NCI-H2196 (cell line): ENCODE measurements around the gene C22orf39.
A peak's percentile ranks its signal among the peaks of the same experiment; 100 is the strongest.

Experiments
- DNase-seq: peaks from one replicate; lab custom pipeline; 2025; ENCODE audit not compliant: unreplicated experiment; lab: John Stamatoyannopoulos, UW

C22orf39 gene

DNA sequence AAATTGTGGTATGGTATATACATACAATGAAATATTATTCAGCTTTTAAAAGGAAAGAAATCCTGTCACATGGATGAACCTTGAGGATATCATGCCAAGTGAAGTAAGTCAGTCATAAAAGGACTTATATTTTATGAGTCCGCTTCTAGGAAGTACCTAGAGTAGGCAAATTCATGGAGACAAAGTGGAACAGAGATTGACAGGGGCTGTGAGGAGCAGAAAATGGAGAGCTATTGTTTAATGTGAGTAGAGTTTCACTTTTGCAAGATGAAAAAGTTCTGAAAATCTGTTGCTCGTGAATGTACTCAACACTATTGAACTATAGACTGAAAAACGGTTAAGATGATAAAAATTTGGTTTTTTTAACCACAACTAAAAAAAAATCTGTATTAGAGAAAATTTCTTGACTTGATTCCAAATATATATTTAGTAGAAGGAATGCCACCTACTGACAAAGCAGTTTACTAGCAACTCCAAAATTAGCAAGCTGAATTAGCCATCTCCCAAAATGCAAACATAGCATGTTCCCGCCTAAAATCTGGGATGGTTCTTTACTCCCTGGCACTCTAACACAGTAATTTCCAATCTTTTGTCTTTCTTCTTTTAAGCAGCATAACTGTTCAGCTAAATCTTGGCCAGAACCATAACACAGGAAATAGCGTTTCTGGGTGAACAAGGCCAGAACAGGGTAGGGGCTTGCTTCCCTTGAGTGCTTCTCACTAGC is 30.0 kb upstream of the C22orf39 start:
- no peak for DNase-seq

DNA sequence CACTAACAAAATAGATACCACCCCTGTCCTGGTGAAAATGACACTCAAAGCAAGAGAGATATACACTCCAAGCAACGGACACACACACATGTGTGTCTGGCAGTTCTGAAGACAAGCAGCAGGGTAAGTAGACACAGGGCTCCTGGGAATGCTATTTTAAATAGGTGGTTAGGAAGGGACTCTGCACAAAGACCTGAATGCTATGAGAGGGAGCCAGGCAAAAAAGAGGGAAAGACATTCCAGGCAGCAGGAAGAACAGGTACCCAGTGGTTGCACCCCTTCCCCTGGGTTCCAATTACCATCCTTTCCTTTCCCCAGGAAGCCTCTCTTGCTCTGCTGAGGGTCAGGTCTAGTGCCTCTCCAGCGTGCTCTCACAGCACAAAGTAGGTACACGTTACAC is 28.5 kb upstream of the C22orf39 start:
- no peak for DNase-seq

DNA sequence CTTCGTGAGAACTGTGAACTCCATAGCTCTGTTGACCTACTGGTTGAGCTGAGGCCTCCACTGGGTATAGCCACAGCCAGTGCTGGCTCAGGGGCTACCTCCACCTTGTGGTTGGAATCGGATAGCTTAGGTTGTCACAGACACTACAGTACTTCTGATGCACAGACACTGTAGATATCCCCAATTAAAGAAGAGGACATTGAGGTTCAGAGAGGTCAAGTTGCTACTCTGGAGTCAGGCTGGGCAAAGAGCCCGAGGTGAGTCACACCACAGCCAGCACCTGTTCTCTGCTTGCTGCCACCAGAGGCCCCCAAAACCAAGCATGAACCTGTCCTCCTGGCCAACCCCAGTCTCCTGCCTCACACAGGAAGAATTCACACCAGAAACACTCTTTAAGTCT is 26.1 kb upstream of the C22orf39 start:
- DNase-seq: peak; percentile 18

DNA sequence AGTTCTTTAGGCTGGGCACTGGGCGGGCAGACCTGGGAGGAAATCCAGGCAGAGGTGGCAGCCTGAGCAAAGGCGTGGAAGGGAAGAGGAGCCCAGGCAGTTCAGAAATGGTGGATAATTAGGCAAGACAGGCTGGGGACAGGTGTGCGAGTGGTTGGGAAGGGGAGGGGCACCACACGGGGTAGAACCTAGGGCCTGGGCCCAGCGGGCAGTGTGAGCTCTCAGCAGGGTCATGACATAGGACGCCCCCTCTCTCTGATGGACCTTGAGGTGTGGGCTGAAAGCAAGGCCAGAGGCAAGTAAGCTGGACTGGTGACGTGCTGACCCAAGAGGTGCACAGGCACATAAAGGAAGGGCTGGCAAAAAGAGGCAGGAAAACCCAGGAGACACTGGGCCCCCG is 24.7 kb upstream of the C22orf39 start:
- no peak for DNase-seq

GRCh38 chr22:19471572-19471971 is 24.1 kb upstream of the C22orf39 start:
- no peak for DNase-seq

DNA sequence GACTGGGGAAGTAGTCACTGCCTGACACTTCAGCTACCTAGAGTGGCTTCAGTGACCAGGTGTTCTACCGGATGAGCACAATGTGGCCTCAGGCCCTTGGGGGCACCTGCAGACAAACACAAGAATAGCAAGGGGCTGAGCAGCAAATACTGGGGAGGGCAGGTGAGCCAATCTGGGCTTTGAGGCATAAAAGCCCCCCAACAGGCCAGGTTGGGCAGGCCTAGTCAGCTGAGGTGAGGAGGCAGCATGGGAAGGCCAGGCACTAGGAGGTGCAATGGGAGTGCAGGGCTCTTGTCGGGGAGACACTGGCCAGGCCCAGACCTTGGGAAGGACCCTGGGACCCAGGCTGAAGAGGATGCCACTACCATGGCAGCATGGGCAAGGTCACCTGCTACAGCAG is 22.5 kb upstream of the C22orf39 start:
- DNase-seq: no peak

GRCh38 chr22:19469421-19469820 is 21.9 kb upstream of the C22orf39 start:
- DNase-seq: no peak

DNA sequence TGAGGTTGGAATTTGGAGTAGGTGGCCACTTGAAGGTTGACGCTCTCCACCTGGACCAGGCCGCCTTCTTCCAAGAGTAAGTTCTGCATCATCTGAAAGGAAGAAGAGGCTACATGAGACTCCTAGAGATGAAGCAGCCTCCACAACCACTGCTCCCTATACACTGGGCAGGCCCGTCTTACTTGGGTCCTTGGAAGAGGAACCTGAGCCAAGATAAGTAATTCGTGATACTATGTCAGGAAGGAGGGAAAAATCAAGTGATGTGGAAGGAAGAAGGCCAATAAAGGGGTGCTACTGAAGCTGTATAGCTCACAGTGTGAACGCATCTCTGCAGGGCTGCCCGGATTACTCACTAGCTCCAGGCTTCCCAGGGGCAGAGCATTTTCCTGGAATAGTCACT is 20.4 kb upstream of the C22orf39 start:
- DNase-seq: no peak

DNA sequence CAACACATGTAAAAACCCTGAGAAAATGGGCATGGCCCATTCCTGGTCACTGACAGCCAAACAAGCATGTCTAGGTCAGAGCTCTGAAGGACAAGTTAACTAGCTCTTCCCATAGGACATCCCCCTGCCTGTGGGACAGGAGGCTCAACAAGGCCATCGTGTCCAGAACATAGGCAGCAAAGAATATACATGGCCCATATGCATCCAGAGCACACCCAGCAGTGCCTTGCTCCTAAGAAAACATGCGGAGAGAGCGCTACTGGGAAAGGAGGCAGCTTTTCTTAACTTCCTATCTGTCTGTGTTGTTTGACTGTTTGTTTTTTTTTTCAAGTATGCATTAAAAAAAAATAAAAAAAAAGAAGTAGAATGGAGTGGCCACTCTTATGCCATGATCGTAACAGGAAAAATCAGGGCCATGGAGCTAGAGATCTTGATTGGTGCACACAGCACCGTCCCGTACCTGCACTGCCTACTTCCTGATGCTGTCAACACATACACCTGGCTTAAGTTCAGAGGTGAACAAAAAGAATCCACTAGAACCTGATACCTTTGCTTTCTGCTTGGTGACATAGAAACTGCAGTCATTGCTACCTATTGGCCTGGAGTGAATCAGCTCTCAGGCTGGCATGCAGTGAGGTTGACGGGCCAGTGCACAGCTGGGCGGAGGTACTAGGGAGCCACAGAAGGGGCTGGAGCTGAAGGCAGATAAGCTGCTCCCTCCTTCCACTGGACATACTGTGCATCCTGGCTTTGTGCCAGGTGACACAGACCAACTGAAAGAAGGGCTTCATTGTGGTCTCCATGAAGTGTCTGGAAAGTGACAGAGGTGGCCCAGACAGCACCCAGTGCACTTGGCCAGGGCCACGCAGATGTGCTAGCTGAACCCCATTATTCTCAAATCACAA is 19.6 kb upstream of the C22orf39 start:
- no peak for DNase-seq

DNA sequence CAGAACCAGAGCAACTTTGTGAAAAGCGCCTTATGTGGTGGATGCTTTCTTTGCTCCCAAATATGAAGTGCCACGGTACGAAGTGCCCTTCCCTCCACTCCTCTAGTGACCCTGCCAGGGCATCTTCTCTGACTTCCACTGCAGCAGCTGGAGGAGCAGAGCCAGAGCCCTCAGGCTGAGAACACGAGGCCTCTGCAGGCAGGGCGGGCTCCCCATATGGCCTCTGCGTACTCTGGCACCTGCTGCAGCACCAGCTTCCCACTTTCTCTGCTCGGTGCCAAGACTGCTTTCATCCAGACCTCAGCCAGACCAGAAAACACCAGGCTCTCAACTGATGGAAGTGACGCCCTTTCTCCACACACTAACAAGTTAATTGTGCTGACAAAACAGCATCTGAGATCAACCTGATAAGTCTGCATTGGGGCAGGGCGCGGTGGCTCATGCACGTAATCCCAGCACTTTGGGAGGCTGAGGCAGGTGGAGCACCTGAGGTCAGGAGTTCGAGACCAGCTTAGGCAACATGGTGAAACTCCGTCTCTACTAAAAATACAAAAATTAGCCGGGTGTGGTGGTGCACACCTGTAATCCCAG is 18.7 kb upstream of the C22orf39 start:
- no peak for DNase-seq

- DNase-seq: no peak
These were observed 17.5 kb upstream of the C22orf39 start for GRCh38 chr22:19464975-19465374.

- DNase-seq: no peak
These were observed 17.0 kb upstream of the C22orf39 start for GRCh38 chr22:19464546-19464945.

- DNase-seq: no peak
These were observed 16.3 kb upstream of the C22orf39 start for GRCh38 chr22:19463491-19464469.

DNA sequence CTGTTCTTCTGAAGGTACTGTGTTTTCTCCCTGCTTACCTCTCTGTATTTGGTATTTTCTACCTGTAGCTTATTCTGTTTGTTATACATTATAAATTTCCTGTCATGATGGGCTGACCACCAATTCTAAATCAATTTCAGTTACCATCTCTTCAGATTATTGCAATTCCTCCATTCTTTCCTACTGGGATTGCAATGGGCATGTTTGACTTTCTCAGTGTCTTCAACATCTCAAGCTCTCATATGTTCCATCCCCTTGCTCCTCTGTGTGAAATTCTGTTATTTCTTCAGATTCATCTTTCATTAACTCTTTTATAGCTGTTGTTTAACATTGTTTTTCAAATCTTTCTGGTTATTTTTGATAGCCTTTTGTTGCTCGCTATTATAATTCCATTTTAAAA is 15.5 kb upstream of the C22orf39 start:
- no peak for DNase-seq

- no peak for DNase-seq
These were observed 14.0 kb upstream of the C22orf39 start for GRCh38 chr22:19461506-19461905.

DNA sequence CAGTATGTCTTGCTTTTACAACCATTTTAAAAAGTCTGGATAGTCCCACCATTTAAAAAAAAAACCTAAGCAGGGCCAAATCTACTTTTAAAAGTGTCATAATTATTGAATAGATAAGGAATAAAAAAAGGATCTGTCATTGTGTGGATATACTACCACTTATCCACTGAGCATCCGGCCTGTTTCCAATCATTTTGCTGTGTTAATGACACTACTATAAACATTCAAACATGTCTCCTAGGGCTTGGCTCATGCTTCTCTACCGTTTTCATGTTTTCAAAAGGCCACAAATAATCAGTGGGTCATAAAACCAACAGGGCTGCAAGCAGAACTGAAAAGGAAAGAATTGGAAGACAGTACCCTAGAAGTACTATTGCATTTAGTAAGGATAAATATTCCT is 12.5 kb upstream of the C22orf39 start:
- DNase-seq: no peak

DNA sequence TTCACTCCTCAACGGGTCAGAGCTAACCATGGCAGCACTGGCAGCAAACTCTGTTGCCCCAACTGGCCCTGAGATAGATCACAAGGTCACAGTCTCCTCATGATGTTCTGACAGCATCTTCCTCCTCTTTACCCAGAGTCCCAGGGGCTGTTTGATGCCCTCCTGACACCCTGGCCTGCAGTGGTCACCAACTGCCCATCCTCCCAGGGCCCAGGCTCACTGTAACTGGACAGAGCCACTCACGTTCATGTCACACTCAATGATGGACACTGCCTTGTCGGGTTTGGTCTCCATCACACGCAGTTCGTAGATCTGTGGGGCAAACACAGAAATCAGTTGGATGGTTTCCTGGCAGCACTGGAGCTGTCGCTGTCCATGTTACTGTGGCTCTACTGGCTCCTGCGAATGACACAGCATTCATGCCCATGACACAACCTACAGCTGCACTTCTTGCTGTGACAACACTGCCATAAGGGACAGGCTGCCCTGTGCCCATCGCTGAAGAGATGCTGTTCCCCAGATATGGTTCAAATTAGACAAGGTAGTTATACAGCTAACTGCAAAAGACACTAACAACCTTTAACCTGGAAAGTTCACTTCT is 10.4 kb upstream of the C22orf39 start:
- DNase-seq: no peak

DNA sequence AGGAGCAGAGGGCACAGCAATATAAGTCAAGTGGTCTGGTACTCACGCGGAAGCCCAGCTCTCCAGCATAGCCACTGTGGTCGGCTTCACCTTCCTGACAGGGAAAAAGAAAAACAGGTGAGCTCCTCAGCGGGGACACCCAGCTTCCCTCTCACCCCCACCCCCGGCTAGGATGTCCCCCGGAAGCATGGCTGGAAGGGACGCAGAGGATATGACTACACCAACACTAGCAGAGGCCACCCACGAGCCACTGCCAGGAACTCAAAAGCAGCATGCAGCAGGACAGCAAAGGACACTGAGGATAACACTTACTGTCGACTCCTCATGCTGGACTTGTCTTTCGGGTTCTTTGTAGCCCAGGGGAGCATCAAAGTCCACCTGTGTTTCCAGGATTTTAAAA is 9.0 kb upstream of the C22orf39 start:
- DNase-seq: no peak

DNA sequence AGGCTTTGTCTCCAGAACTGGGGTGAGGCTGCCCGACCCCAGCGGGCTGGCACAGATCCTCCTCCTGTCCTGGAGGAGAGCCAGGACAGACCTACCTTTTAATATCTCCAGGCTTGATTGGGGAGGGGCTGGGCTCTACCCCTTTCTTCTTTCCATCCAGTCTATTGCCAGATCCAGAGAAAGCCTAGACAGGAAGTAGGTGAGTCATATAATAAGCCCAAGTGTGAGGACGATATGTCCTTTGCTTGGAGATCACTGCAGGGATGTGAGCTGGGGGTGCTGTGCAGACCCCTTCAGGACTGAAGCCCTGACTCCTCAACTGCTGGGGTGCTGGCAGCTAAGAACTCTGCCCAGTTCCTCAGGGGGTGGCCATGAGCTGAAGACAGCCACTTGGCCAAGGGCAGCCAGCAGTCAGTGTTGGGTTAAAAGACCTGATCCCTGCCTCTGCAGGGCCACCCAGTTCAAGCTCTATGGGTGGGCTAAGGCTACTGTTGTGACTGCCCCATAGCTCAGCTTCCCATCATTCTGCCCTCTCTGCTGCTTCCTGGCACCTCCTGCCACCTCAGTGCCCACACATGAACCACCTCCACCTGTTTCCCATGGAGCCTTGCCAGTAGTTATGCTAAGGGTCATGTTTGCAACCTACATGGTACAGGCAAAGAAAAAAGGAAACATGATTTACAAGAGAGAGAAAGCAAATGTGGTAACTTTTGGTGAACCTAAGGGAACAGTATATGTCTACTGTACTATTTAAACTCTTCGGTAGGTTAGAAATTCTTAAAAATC is 8.3 kb upstream of the C22orf39 start:
- DNase-seq: no peak

DNA sequence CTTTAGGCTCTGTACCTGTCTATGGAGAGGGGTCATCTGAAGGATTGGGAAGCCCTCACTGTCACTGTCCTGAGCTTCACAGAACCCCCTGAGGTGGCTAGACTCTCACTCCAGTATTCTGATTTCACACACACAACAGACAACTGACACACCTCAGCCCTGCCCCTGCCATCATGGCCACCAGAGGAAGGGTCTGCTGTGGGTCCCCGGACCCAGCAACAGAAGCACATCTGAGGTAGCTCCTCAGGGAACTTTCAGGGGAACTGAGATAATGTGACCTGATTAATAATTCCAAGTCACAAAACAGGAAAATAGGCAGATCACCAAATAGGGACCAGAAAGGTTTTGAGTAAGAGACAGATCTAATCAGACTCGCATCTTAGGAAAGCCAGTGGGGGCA is 7.5 kb upstream of the C22orf39 start:
- DNase-seq: no peak
